B cell (primary cell): Measurements from ENCODE around the gene MAPK1. TPM values are rescaled to one million over a fixed set of nuclear protein-coding genes. Genes with fewer than 3 reads are reported as not detected.
"Not testable (repeated sequence)": the region's sequence is repeated elsewhere in the genome, so short reads cannot be mapped to it uniquely, and the experiment has no call there.

Experiments
- ATAC-seq: fragments of 200-7000 bp; cut with Tn5 transposase; one replicate; pipeline ENCODE4 v1.10.0; 2021; ENCODE audit warnings: low read depth, mild to moderate bottlenecking, moderate number of reproducible peaks, moderate library complexity
- CTCF ChIA-PET: fragments of 350-600 bp; sonication (Branson Sonifier 250); formaldehyde crosslinking; loops from one replicate; lab custom pipeline; 2021; ENCODE audit warnings: antibody characterized with exemption, inconsistent platforms; lab: Charles Lee
- POLR2A ChIA-PET: fragments of 350-600 bp; sonication (Branson Sonifier 250); formaldehyde crosslinking; loops from one replicate; lab custom pipeline; 2021; ENCODE audit warnings: antibody characterized with exemption; lab: Charles Lee
- DNase-seq: peaks from one replicate; pipeline ENCODE4 v3.0.0; 2013
- H2AFZ ChIP-seq: 2 replicates; pipeline ENCODE4 v1.6.1; 2012; ENCODE audit warnings: mild to moderate bottlenecking, low read depth, low read length; ENCODE audit not compliant: insufficient read depth, poor library complexity, severe bottlenecking
- H3K27ac ChIP-seq, 2 donors: 1 replicate in 1 of 2; 2 replicates in 1 of 2; pipeline ENCODE4 v1.5.1; 2012 to 2013; ENCODE audit warnings: low read length in 2 of 2, mild to moderate bottlenecking in 2 of 2, moderate library complexity in 1 of 2
- H3K27me3 ChIP-seq, 4 experiments: fragments of 200-600 bp in 1 of 4; sonication (generic) in 1 of 4; replicated peaks in 1 of 4; 1 replicate in 2 of 4; 2 replicates in 2 of 4; pipeline versions ENCODE4 v1.6.1 to v1.7.0; 2013 to 2016; ENCODE audit warnings: low read length in 3 of 4, mild to moderate bottlenecking in 2 of 4, mixed read lengths in 1 of 4, moderate library complexity in 1 of 4; ENCODE audit not compliant: insufficient read depth in 4 of 4, control insufficient read depth in 3 of 4; ENCODE audit errors: control extremely low read depth in 1 of 4
- H3K36me3 ChIP-seq, 2 experiments: replicated peaks in 1 of 2; 1 replicate in 1 of 2; 2 replicates in 1 of 2; pipeline versions ENCODE4 v1.6.1 to v1.7.1; 2013; ENCODE audit warnings: low read length in 1 of 2; ENCODE audit not compliant: insufficient read depth in 2 of 2, control insufficient read depth in 1 of 2; ENCODE audit errors: control extremely low read depth in 1 of 2, extremely low read depth in 1 of 2
- H3K4me1 ChIP-seq, 2 donors: fragments of 200-600 bp in 1 of 2; sonication (generic) in 1 of 2; 1 replicate in 1 of 2; 2 replicates in 1 of 2; pipeline versions ENCODE4 v1.5.1 to v1.6.1; 2013 to 2017; ENCODE audit warnings: low read length in 2 of 2; ENCODE audit not compliant: control insufficient read depth in 2 of 2, insufficient read depth in 2 of 2
- H3K4me2 ChIP-seq: replicated peaks from 2 replicates; pipeline ENCODE3; 2012; ENCODE audit warnings: mild to moderate bottlenecking, low read depth, low read length; ENCODE audit not compliant: poor library complexity, severe bottlenecking
- H3K4me3 ChIP-seq, 5 experiments: fragments of 200-600 bp in 1 of 5; sonication (generic) in 1 of 5; 1 replicate in 3 of 5; 2 replicates in 2 of 5; pipeline versions ENCODE4 v1.5.1 to v1.7.0; 2011 to 2016; ENCODE audit warnings: low read length in 4 of 5, mild to moderate bottlenecking in 4 of 5, low read depth in 2 of 5, control low read depth in 1 of 5, moderate library complexity in 1 of 5; ENCODE audit not compliant: insufficient read depth in 1 of 5; ENCODE audit errors: control extremely low read depth in 1 of 5, extremely low read depth in 1 of 5
- H3K79me2 ChIP-seq: fragments of 200-600 bp; sonication (generic); one replicate; pipeline ENCODE4 v1.6.0; 2016; ENCODE audit warnings: low read length; ENCODE audit not compliant: control insufficient read depth, insufficient read depth
- H3K9ac ChIP-seq: fragments of 200-600 bp; sonication (generic); 2 replicates; pipeline ENCODE4 v1.6.1; 2017; ENCODE audit warnings: mild to moderate bottlenecking, low read length, moderate library complexity
- H3K9me3 ChIP-seq, 3 donors: one replicate each; pipeline versions ENCODE4 v1.6.1 to v1.7.1; 2013; ENCODE audit warnings: low read length in 2 of 3; ENCODE audit not compliant: control insufficient read depth in 2 of 3, insufficient read depth in 1 of 3; ENCODE audit errors: control extremely low read depth in 1 of 3
- H4K20me1 ChIP-seq: 2 replicates; pipeline ENCODE4 v1.6.0; 2012; ENCODE audit warnings: mild to moderate bottlenecking, low read length; ENCODE audit not compliant: insufficient read depth, control insufficient read depth, poor library complexity, severe bottlenecking
- H3K27ac Mint-ChIP-seq: one replicate; pipeline ENCODE4 v1.8.0; 2021; ENCODE audit warnings: mixed read lengths
- H3K27me3 Mint-ChIP-seq: one replicate; pipeline ENCODE4 v1.8.0; 2021; ENCODE audit warnings: mixed read lengths
- H3K4me1 Mint-ChIP-seq: one replicate; pipeline ENCODE4 v1.8.0; 2021; ENCODE audit warnings: mixed read lengths
- H3K4me3 Mint-ChIP-seq: one replicate; pipeline ENCODE4 v1.8.0; 2021; ENCODE audit warnings: mixed read lengths
- H3K9me3 Mint-ChIP-seq: one replicate; pipeline ENCODE4 v1.8.0; 2022; ENCODE audit warnings: mixed read lengths; ENCODE audit not compliant: insufficient read depth
- EZH2 ChIP-seq: IDR thresholded peaks from 2 replicates; pipeline ENCODE4 v1.6.1; 2012; ENCODE audit warnings: borderline replicate concordance, low read depth, mild to moderate bottlenecking, moderate library complexity, low read length; ENCODE audit not compliant: insufficient read depth, poor library complexity, severe bottlenecking
- WGBS: methylation state at CpG from one replicate; pipeline ENCODE4 v1.1.5; 2013; ENCODE audit warnings: missing lambda C conversion rate; ENCODE audit not compliant: insufficient coverage; 5-methylcytosine and 5-hydroxymethylcytosine counted together
- intact Hi-C: fragments of 100-400 bp; cut with micrococcal nuclease; formaldehyde crosslinking; loops from one replicate; pipeline ENCODE4 v1.10.0; 2022
- polyA plus RNA-seq: library from polyadenylated mRNA; depleted of rRNA; stranded (reverse); fragments of >200 nt; gene quantifications from 2 replicates; pipeline ENCODE4 v1.2.3, GENCODE V29; 2012
- total RNA-seq, 2 donors: library from RNA; stranded (reverse); fragments of 120-200 nt in 1 of 2; gene quantifications; 1 replicate in 1 of 2; 2 replicates in 1 of 2; pipeline versions ENCODE4 v1.2.3 to v1.2.4, GENCODE V29; 2013 to 2022
- TF ChIP-seq, protein P1 (sequence below): fragments of 200-600 bp; IDR thresholded peaks from one replicate; pipeline ENCODE4 v1.8.0; 2022; ENCODE audit warnings: antibody characterized with exemption, mild to moderate bottlenecking

MAPK1 gene
- total and polyA plus RNA-seq, 2 donors (not counting 1 experiment from before 2014, with no cell fraction given), result 24.0 to 155 TPM

DNA sequence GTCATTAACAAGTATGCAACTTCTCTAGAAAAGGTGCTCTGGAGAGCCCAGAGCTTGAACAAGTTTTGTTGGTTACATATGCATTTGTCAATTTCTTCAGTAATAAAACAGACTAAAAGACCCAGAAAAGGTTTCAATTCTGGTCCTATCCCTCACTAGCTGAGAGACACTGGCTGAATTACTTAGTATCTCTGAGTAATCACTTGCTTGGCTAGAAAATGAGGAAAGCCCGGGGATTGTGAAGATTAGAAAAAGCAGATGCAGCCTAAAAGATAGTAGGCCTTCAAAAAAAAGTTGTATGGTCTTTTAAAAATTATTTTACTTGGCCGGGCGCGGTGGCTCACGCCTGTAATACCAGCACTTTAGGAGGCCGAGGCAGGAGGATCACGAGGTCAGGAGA lies 41.2 kb downstream of the MAPK1 start:
- Histone ChIP-seq H3K9me3 (no peaks in the 10 kb centered on the region), H3K27me3 (no peaks in the 10 kb centered on the region), H3K4me1 (peaks cover 28 to 29% of the 10 kb centered on the region in 2 donors), H3K36me3 (peaks cover 2 to 9% of the 10 kb centered on the region in 2 experiments), H3K4me2 (peak overlapping the region; percentile 14), H4K20me1 (peaks cover 50% of the 10 kb centered on the region), H2AFZ (no peak overlapping the region), H3K4me3 (no peak overlapping the region), H3K27ac (no peak overlapping the region), H3K9ac (no peak overlapping the region), H3K79me2 (peaks cover 99% of the 10 kb centered on the region)
- CTCF ChIA-PET, result interaction anchor here (1.5 kb wide), 1 partner anchor 9 kb away, joined by 5 read pairs; no protein-coding TSS in a partner anchor
- ATAC-seq (no peak), DNase-seq (no peak)
- Mint-ChIP-seq H3K27me3 (no peaks in the 10 kb centered on the region), H3K9me3 (no peaks in the 10 kb centered on the region), H3K4me3 (no peak overlapping the region), H3K27ac (no peak overlapping the region), H3K4me1 (peaks cover 75% of the 10 kb centered on the region)
- WGBS, result 100% methylated on average over 2 of the region's 7 CpGs
- intact Hi-C loops, result no loop called here
- POLR2A ChIA-PET, result interaction anchor here (0.6 kb wide), 1 partner anchor 228 kb away, joined by 3 read pairs; no protein-coding TSS in a partner anchor
- TF ChIP-seq, protein P1, sequence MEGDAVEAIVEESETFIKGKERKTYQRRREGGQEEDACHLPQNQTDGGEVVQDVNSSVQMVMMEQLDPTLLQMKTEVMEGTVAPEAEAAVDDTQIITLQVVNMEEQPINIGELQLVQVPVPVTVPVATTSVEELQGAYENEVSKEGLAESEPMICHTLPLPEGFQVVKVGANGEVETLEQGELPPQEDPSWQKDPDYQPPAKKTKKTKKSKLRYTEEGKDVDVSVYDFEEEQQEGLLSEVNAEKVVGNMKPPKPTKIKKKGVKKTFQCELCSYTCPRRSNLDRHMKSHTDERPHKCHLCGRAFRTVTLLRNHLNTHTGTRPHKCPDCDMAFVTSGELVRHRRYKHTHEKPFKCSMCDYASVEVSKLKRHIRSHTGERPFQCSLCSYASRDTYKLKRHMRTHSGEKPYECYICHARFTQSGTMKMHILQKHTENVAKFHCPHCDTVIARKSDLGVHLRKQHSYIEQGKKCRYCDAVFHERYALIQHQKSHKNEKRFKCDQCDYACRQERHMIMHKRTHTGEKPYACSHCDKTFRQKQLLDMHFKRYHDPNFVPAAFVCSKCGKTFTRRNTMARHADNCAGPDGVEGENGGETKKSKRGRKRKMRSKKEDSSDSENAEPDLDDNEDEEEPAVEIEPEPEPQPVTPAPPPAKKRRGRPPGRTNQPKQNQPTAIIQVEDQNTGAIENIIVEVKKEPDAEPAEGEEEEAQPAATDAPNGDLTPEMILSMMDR, result no peak
- no peak for TF ChIP-seq EZH2

DNA sequence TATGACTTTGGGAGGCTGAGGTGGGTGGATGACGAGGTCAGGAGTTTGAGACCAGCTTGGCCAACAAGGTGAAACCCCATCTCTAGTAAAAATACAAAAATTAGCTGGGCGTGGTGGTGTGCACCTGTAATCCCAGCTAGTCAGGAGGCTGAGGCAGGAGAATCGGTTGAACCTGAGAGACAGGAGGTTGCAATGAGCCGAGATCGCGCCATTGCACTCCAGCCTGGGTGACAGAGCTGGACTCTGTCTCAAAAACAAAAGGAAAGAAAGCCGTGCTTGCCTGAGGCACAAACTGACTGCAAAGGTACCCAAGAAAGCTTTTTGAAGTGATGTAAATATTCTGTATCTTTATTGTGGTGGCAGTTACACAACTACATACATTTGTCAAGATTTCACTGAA lies 42.5 kb downstream of the MAPK1 start:
- H3K27me3 Mint-ChIP-seq, H3K9me3 Mint-ChIP-seq, H3K4me2 ChIP-seq, DNase-seq, H3K27me3 ChIP-seq, H3K4me3 ChIP-seq, intact Hi-C loops, POLR2A ChIA-PET, H3K27ac ChIP-seq, ATAC-seq, H2AFZ ChIP-seq, H3K36me3 ChIP-seq, H3K9ac ChIP-seq, H3K4me3 Mint-ChIP-seq, H3K9me3 ChIP-seq: not testable (repeated sequence)
- Histone ChIP-seq H3K4me1 (peaks cover 32% of the 10 kb centered on the region in 2 donors), H4K20me1 (peaks cover 43% of the 10 kb centered on the region), H3K79me2 (peaks cover 99% of the 10 kb centered on the region)
- CTCF ChIA-PET, result interaction anchor here (1.5 kb wide), 1 partner anchor 10 kb away, joined by 5 read pairs; no protein-coding TSS in a partner anchor
- Mint-ChIP-seq H3K4me1 (peaks cover 74% of the 10 kb centered on the region), H3K27ac (peak overlapping the region; percentile 20)
- WGBS, result 100% methylated on average over 5 of the region's 7 CpGs
